IMR-90 (cell line): Measurements from ENCODE around the gene C19orf25. TPM values are rescaled to one million over a fixed set of nuclear protein-coding genes. Genes with fewer than 3 reads are reported as not detected.
A peak's percentile ranks its signal among the peaks of the same experiment; 100 is the strongest.

ENCODE experiments used
- ATAC-seq: fragments of 200-7000 bp; cut with Tn5 transposase; 2 replicates; pipeline ENCODE4 v1.9.1; 2020; ENCODE audit warnings: low read depth, mild to moderate bottlenecking, moderate library complexity
- BruUV-seq: library from RNA; stranded (reverse); fragments of 400-500 nt; replicated peaks from 2 replicates; lab custom pipeline; 2021; lab: Mats Ljungman, UMichigan
- CTCF ChIA-PET: fragments of 300-600 bp; formaldehyde crosslinking; extraction: SDS; loops from one replicate; lab custom pipeline; 2021; ENCODE audit warnings: antibody characterized with exemption; lab: Yijun Ruan, JAX
- POLR2A ChIA-PET: fragments of 300-600 bp; sonication (Branson Sonifier 250); formaldehyde crosslinking; loops from one replicate; lab custom pipeline; 2022; ENCODE audit warnings: antibody characterized with exemption; ENCODE audit not compliant: unreplicated experiment; lab: Charles Lee
- DNase-seq: peaks from one replicate; pipeline ENCODE4 v3.0.0; 2013
- H2AFZ ChIP-seq: replicated peaks from 2 replicates; pipeline ENCODE3; 2013; ENCODE audit warnings: low read length, mild to moderate bottlenecking; ENCODE audit not compliant: poor library complexity
- H2AK5ac ChIP-seq: 2 replicates; pipeline ENCODE4 v1.6.1; 2013; ENCODE audit warnings: low read depth, low read length, inconsistent platforms
- H2AK9ac ChIP-seq: replicated peaks from 2 replicates; pipeline ENCODE3; 2013; ENCODE audit warnings: mild to moderate bottlenecking, low read depth, low read length, moderate library complexity; ENCODE audit not compliant: poor library complexity
- H2BK120ac ChIP-seq: 2 replicates; pipeline ENCODE4 v1.6.1; 2013; ENCODE audit warnings: low read depth, low read length, inconsistent platforms
- H2BK15ac ChIP-seq: 3 replicates; pipeline ENCODE4 v1.6.1; 2013; ENCODE audit warnings: low read depth, low read length, inconsistent platforms
- H2BK20ac ChIP-seq: 2 replicates; pipeline ENCODE4 v1.6.1; 2013; ENCODE audit warnings: low read depth, mild to moderate bottlenecking, inconsistent platforms, low read length, moderate library complexity
- H2BK5ac ChIP-seq: 2 replicates; pipeline ENCODE4 v1.6.1; 2013; ENCODE audit warnings: mild to moderate bottlenecking, low read depth, low read length, inconsistent platforms; ENCODE audit not compliant: poor library complexity, severe bottlenecking
- H3K14ac ChIP-seq: replicated peaks from 2 replicates; pipeline ENCODE4 v1.6.1; 2013; ENCODE audit warnings: low read depth, low read length, inconsistent platforms
- H3K18ac ChIP-seq: 2 replicates; pipeline ENCODE4 v1.6.1; 2013; ENCODE audit warnings: low read depth, low read length, control low read depth
- H3K23ac ChIP-seq: 2 replicates; pipeline ENCODE4 v1.6.1; 2013; ENCODE audit warnings: low read depth, low read length, inconsistent platforms
- H3K27ac ChIP-seq: 2 replicates; pipeline ENCODE4 v1.5.1; 2013; ENCODE audit warnings: mild to moderate bottlenecking, control low read depth, low read length; ENCODE audit not compliant: insufficient read depth
- H3K27me3 ChIP-seq: 2 replicates; pipeline ENCODE4 v1.6.1; 2013; ENCODE audit warnings: low read length; ENCODE audit not compliant: control insufficient read depth, insufficient read depth
- H3K36me3 ChIP-seq: 2 replicates; pipeline ENCODE4 v1.6.1; 2013; ENCODE audit warnings: low read length, mixed read lengths; ENCODE audit not compliant: control insufficient read depth, insufficient read depth
- H3K4ac ChIP-seq: 2 replicates; pipeline ENCODE4 v1.6.1; 2013; ENCODE audit warnings: low read depth, low read length, inconsistent platforms
- H3K4me1 ChIP-seq: 2 replicates; pipeline ENCODE4 v1.6.1; 2013; ENCODE audit warnings: low read length, mixed read lengths; ENCODE audit not compliant: control insufficient read depth, insufficient read depth
- H3K4me2 ChIP-seq: 2 replicates; pipeline ENCODE4 v1.6.1; 2013; ENCODE audit warnings: low read depth, mild to moderate bottlenecking, control low read depth, low read length, moderate library complexity
- H3K4me3 ChIP-seq: 2 replicates; pipeline ENCODE4 v1.5.1; 2013; ENCODE audit warnings: low read depth, mild to moderate bottlenecking, control low read depth, low read length, moderate library complexity; ENCODE audit not compliant: insufficient read depth
- H3K56ac ChIP-seq: 2 replicates; pipeline ENCODE4 v1.6.1; 2013; ENCODE audit warnings: low read length, inconsistent platforms; ENCODE audit not compliant: insufficient read depth; ENCODE audit errors: extremely low read depth
- H3K79me1 ChIP-seq, 2 experiments: 2 replicates each; pipeline ENCODE4 v1.6.1; 2013; ENCODE audit warnings: low read length in 2 of 2, inconsistent platforms in 1 of 2, low read depth in 1 of 2
- H3K9ac ChIP-seq: 2 replicates; pipeline ENCODE4 v1.6.1; 2013; ENCODE audit warnings: low read depth, low read length, control low read depth
- H3K9me1 ChIP-seq: 2 replicates; pipeline ENCODE4 v1.6.1; 2013; ENCODE audit warnings: low read length, inconsistent platforms; ENCODE audit not compliant: insufficient read depth
- H3K9me3 ChIP-seq: 2 replicates; pipeline ENCODE4 v1.6.1; 2013; ENCODE audit warnings: low read length; ENCODE audit not compliant: control insufficient read depth, insufficient read depth
- H4K20me1 ChIP-seq: 2 replicates; pipeline ENCODE4 v1.6.1; 2013; ENCODE audit warnings: low read length, inconsistent platforms; ENCODE audit not compliant: insufficient read depth
- H4K5ac ChIP-seq: 2 replicates; pipeline ENCODE4 v1.6.1; 2013; ENCODE audit warnings: mild to moderate bottlenecking, low read depth, low read length, control low read depth
- H4K8ac ChIP-seq, 2 experiments: 2 replicates each; pipeline ENCODE4 v1.6.1; 2013; ENCODE audit warnings: low read depth in 2 of 2, low read length in 2 of 2, control low read depth in 1 of 2, inconsistent platforms in 1 of 2
- H4K91ac ChIP-seq: 2 replicates; pipeline ENCODE4 v1.6.1; 2013; ENCODE audit warnings: low read depth, low read length, inconsistent platforms; ENCODE audit not compliant: insufficient read depth
- CEBPB ChIP-seq: IDR thresholded peaks from 2 replicates; pipeline ENCODE4 v1.6.1; 2012; ENCODE audit warnings: low read depth, low read length, improper control_type of control experiment
- ELK1 ChIP-seq: fragments of 150-350 bp; IDR thresholded peaks from 2 replicates; pipeline ENCODE4 v1.6.1; 2016; ENCODE audit warnings: low read depth, mild to moderate bottlenecking, low read length, moderate library complexity, borderline replicate concordance
- MAFK ChIP-seq: IDR thresholded peaks from 2 replicates; pipeline ENCODE4 v1.6.1; 2012; ENCODE audit warnings: low read depth, low read length, improper control_type of control experiment
- MXI1 ChIP-seq: IDR thresholded peaks from 2 replicates; pipeline ENCODE4 v1.6.1; 2012; ENCODE audit warnings: low read depth, mild to moderate bottlenecking, low read length, moderate library complexity, borderline replicate concordance
- RCOR1 ChIP-seq: IDR thresholded peaks from 2 replicates; pipeline ENCODE4 v1.6.1; 2012; ENCODE audit warnings: mild to moderate bottlenecking, low read length, improper control_type of control experiment; ENCODE audit not compliant: insufficient replicate concordance
- USF2 ChIP-seq: fragments of 150-350 bp; IDR thresholded peaks from 2 replicates; pipeline ENCODE4 v1.6.1; 2017; ENCODE audit warnings: mild to moderate bottlenecking, antibody characterized with exemption, low read length, low read depth
- WGBS, 2 experiments: methylation state at CpG; one replicate each; pipeline versions ENCODE4 v1.1.5 to v1.1.7; 2013; ENCODE audit warnings: missing lambda C conversion rate in 2 of 2; ENCODE audit not compliant: insufficient read length in 1 of 2; ENCODE audit errors: extremely low coverage in 2 of 2; 5-methylcytosine and 5-hydroxymethylcytosine counted together
- dilution Hi-C: fragments of 300-500 bp; cut with HindIII; formaldehyde crosslinking; loops from one replicate; pipeline ENCODE4 v1.14.3; 2018; ENCODE audit warnings: low sequenced_read_pairs; ENCODE audit not compliant: unreplicated experiment
- in situ Hi-C: fragments of 300-500 bp; cut with MboI; formaldehyde crosslinking; loops from 3 replicates; pipeline ENCODE4 v1.14.3; 2019; ENCODE audit warnings: low sequenced_read_pairs, inconsistent platforms, mixed read lengths
- intact Hi-C: fragments of 100-400 bp; cut with micrococcal nuclease; formaldehyde crosslinking; loops from 2 replicates; pipeline ENCODE4 v1.10.0; 2022
- polyA plus RNA-seq, 3 experiments: library from polyadenylated mRNA; depleted of rRNA; stranded (reverse); fragments of >200 nt; gene quantifications; 2 replicates each; pipeline ENCODE4 v1.2.3, GENCODE V29; 2012; ENCODE audit warnings: low replicate concordance in 1 of 3
- total RNA-seq: library from RNA; depleted of rRNA; stranded (reverse); fragments of >200 nt; gene quantifications from 2 replicates; pipeline ENCODE4 v1.2.3, GENCODE V29; 2012

C19orf25 gene
- total and polyA plus RNA-seq, 2 of the 4 experiments (the other 2 are of a cell fraction): 10.4 to 34.9 TPM

- no peak overlapping the region for H3K9ac ChIP-seq
- WGBS, 2 experiments: no CpG with 5 or more reads among the region's 14 CpGs
- H3K23ac ChIP-seq: no peak overlapping the region
- H3K4ac ChIP-seq: no peak overlapping the region
- POLR2A ChIA-PET: no interaction called here
- H2BK20ac ChIP-seq: no peak overlapping the region
- H3K4me1 ChIP-seq: no peaks in the 10 kb centered on the region; the same call in 1 of the 2 replicates
- ATAC-seq (peak; percentile 13; the same call in 1 of the 2 replicates), DNase-seq (no peak)
- no peak overlapping the region for H4K5ac ChIP-seq
- no peak overlapping the region for H3K14ac ChIP-seq
- H3K4me2 ChIP-seq: no peak overlapping the region
- H3K4me3 ChIP-seq: no peak overlapping the region
- H3K27me3 ChIP-seq: peaks cover 34% of the 10 kb centered on the region
- no peak overlapping the region for H4K91ac ChIP-seq
- no peak overlapping the region for H2BK5ac ChIP-seq
- no peak overlapping the region for H3K27ac ChIP-seq
- no peak overlapping the region for H4K8ac ChIP-seq
- no peak overlapping the region for H2AK5ac ChIP-seq
- TF ChIP-seq MXI1 (no peak), MAFK (no peak), ELK1 (no peak), USF2 (no peak), RCOR1 (no peak), CEBPB (no peak)
- intact Hi-C loops: no loop called here
- peaks cover 4% of the 10 kb centered on the region; the same call in 1 of the 2 replicates for H3K9me1 ChIP-seq
- H3K18ac ChIP-seq: no peak overlapping the region
- H2BK120ac ChIP-seq: no peak overlapping the region
- no peak overlapping the region for H2AFZ ChIP-seq
- H3K36me3 ChIP-seq: no peaks in the 10 kb centered on the region
- CTCF ChIA-PET: no interaction called here
- no peaks in the 10 kb centered on the region for H3K79me1 ChIP-seq
- in situ Hi-C loops: no loop called here
- H3K9me3 ChIP-seq: no peaks in the 10 kb centered on the region
- dilution Hi-C loops: no loop called here
- H2AK9ac ChIP-seq: no peak overlapping the region
- no peak overlapping the region for H2BK15ac ChIP-seq
- H3K56ac ChIP-seq: no peak overlapping the region
- 0 out of 2 replicates have a peak, but pooled peaks cover 7% of the 10 kb centered on the region for H4K20me1 ChIP-seq
- no TSS peak for BruUV-seq
Observed at GRCh38 chr19:1521636-1522035, 42.6 kb upstream of the C19orf25 start.
